Astrocyte (in vitro differentiated cells and primary cell): Measurements from ENCODE around the gene ABCG5.

Source experiments
- CTCF ChIP-seq: IDR thresholded peaks from 2 replicates; pipeline ENCODE4 v1.5.1; 2011; ENCODE audit warnings: low read depth, mild to moderate bottlenecking, inconsistent platforms, low read length, moderate library complexity; ENCODE audit not compliant: insufficient read depth
- EZH2 ChIP-seq: IDR thresholded peaks from 2 replicates; pipeline ENCODE4 v1.6.1; 2012; ENCODE audit warnings: mild to moderate bottlenecking, low read length, inconsistent platforms; ENCODE audit not compliant: insufficient read depth

- TF ChIP-seq CTCF = no peak
- TF ChIP-seq EZH2 = no peak
Observed at GRCh38 chr2:43824951-43825493, 13.6 kb downstream of the ABCG5 start.
